ENCODE measurements around the gene UMPS.

The UMPS gene

GRCh38 chr3:124707656-124708062, 22.6 kb upstream of the UMPS start:
- peaks cover 66% of the 10 kb centered on the region for H3K27me3 ChIP-seq
- H3K36me3 ChIP-seq, result no peaks in the 10 kb centered on the region
- no peak overlapping the region for H3K27ac ChIP-seq
- TF ChIP-seq CTCF (IDR thresholded peaks at IDR 0.05), result no peak
- H3K4me1 ChIP-seq (ENCODE audit: control insufficient read depth in 1 of 2, insufficient read depth in 1 of 2, low read depth in 1 of 2, low read length in 1 of 2), result no peaks in the 10 kb centered on the region
- no peaks in the 10 kb centered on the region for H3K9me3 ChIP-seq
- no peak overlapping the region for H3K4me3 ChIP-seq (ENCODE audit: low read depth in 1 of 2, low read length in 1 of 2)

- Histone ChIP-seq H3K27me3 (peaks cover 51% of the 10 kb centered on the region), H3K4me3 (ENCODE audit: low read depth in 1 of 2, low read length in 1 of 2) (no peak overlapping the region), H3K9me3 (no peaks in the 10 kb centered on the region), H3K27ac (no peak overlapping the region), H3K36me3 (no peaks in the 10 kb centered on the region), H3K4me1 (ENCODE audit: control insufficient read depth in 1 of 2, insufficient read depth in 1 of 2, low read depth in 1 of 2, low read length in 1 of 2) (no peaks in the 10 kb centered on the region)
- TF ChIP-seq CTCF (IDR thresholded peaks at IDR 0.05), result no peak
Measured at GRCh38 chr3:124714223-124714853, 15.9 kb upstream of the UMPS start.

GRCh38 chr3:124722589-124722988, 7.7 kb upstream of the UMPS start:
- Histone ChIP-seq H3K4me1 (ENCODE audit: control insufficient read depth in 1 of 2, insufficient read depth in 1 of 2, low read depth in 1 of 2, low read length in 1 of 2) (no peaks in the 10 kb centered on the region), H3K9me3 (no peaks in the 10 kb centered on the region), H3K4me3 (ENCODE audit: low read depth in 1 of 2, low read length in 1 of 2) (no peak overlapping the region), H3K27ac (no peak overlapping the region), H3K27me3 (peaks cover 83% of the 10 kb centered on the region), H3K36me3 (no peaks in the 10 kb centered on the region)
- TF ChIP-seq CTCF (IDR thresholded peaks at IDR 0.05), result no peak

GRCh38 chr3:124730941-124731297, 667 bp downstream of the UMPS start:
- Histone ChIP-seq H3K36me3 (no peaks in the 10 kb centered on the region), H3K9me3 (no peaks in the 10 kb centered on the region), H3K4me1 (ENCODE audit: control insufficient read depth in 1 of 2, insufficient read depth in 1 of 2, low read depth in 1 of 2, low read length in 1 of 2) (peaks cover 6 to 12% of the 10 kb centered on the region in 2 experiments), H3K4me3 (ENCODE audit: low read depth in 1 of 2, low read length in 1 of 2) (peak overlapping the region; percentile 72 to 84), H3K27ac (no peak overlapping the region), H3K27me3 (peaks cover 39% of the 10 kb centered on the region)
- TF ChIP-seq CTCF (IDR thresholded peaks at IDR 0.05), result no peak

- TF ChIP-seq CTCF (IDR thresholded peaks at IDR 0.05), result no peak
- Histone ChIP-seq H3K4me1 (ENCODE audit: control insufficient read depth in 1 of 2, insufficient read depth in 1 of 2, low read depth in 1 of 2, low read length in 1 of 2) (peaks cover 6 to 12% of the 10 kb centered on the region in 2 experiments), H3K36me3 (no peaks in the 10 kb centered on the region)
Measured at GRCh38 chr3:124731760-124732159, 1.5 kb downstream of the UMPS start.

More at GRCh38 chr3:124731760-124732159, 1.5 kb downstream of the UMPS start:
- no peak overlapping the region for H3K4me3 ChIP-seq (ENCODE audit: low read depth in 1 of 2, low read length in 1 of 2)
- H3K27me3 ChIP-seq, result peaks cover 31% of the 10 kb centered on the region
- H3K9me3 ChIP-seq, result no peaks in the 10 kb centered on the region
- no peak overlapping the region for H3K27ac ChIP-seq
